SK-N-MC (cell line): Measurements from ENCODE around the gene FHOD3.
A peak's percentile ranks its signal among the peaks of the same experiment; 100 is the strongest.

ENCODE experiments used
- DNase-seq: peaks from one replicate; pipeline ENCODE4 v3.0.0-alpha.2; 2011; ENCODE audit warnings: low read depth, low spot score
- H3K27ac ChIP-seq: fragments of 200-600 bp; sonication (generic); 2 replicates; pipeline ENCODE4 v1.5.1; 2016; ENCODE audit warnings: mixed run types
- H3K36me3 ChIP-seq: fragments of 200-600 bp; sonication (generic); 2 replicates; pipeline ENCODE4 v1.6.1; 2017; ENCODE audit warnings: antibody characterized with exemption, low read length, mixed read lengths; ENCODE audit not compliant: insufficient read depth
- H3K4me3 ChIP-seq: fragments of 200-600 bp; sonication (generic); 2 replicates; pipeline ENCODE4 v1.5.1; 2016
- H3K9ac ChIP-seq: fragments of 200-600 bp; sonication (generic); 2 replicates; pipeline ENCODE4 v1.8.0; 2017; ENCODE audit warnings: mixed run types, mixed read lengths; ENCODE audit not compliant: insufficient read length
- H3K9me3 ChIP-seq: fragments of 200-600 bp; sonication (generic); 2 replicates; pipeline ENCODE4 v1.6.1; 2017; ENCODE audit warnings: low read depth, mild to moderate bottlenecking, antibody characterized with exemption, low read length, moderate library complexity, mixed read lengths
- EZH2 ChIP-seq: fragments of 200-600 bp; sonication (generic); IDR thresholded peaks from one replicate; pipeline ENCODE4 v1.6.1; 2017; ENCODE audit warnings: antibody characterized with exemption
- FOXP2 ChIP-seq: optimal IDR thresholded peaks from 2 replicates; pipeline ENCODE3; 2011; ENCODE audit warnings: mild to moderate bottlenecking, moderate library complexity; ENCODE audit not compliant: insufficient read depth; ENCODE audit errors: extremely low read length, control extremely low read depth
- POLR2AphosphoS5 ChIP-seq: IDR thresholded peaks from 2 replicates; pipeline ENCODE4 v1.6.1; 2012; ENCODE audit warnings: mild to moderate bottlenecking, low read depth, low read length, borderline replicate concordance

FHOD3 gene

GRCh38 chr18:36271153-36271552, 26.4 kb upstream of the FHOD3 start:
- no peak overlapping the region for H3K4me3 ChIP-seq
- H3K36me3 ChIP-seq, result no peaks in the 10 kb centered on the region
- TF ChIP-seq EZH2, result no peak
- no peak for TF ChIP-seq FOXP2
- no peak for TF ChIP-seq POLR2AphosphoS5
- no peak overlapping the region for H3K27ac ChIP-seq
- no peak for DNase-seq
- no peaks in the 10 kb centered on the region for H3K9me3 ChIP-seq
- no peak overlapping the region for H3K9ac ChIP-seq

- Histone ChIP-seq H3K4me3 (no peak overlapping the region), H3K36me3 (no peaks in the 10 kb centered on the region), H3K9ac (no peak overlapping the region), H3K9me3 (no peaks in the 10 kb centered on the region), H3K27ac (no peak overlapping the region)
- TF ChIP-seq POLR2AphosphoS5 (no peak), FOXP2 (no peak), EZH2 (no peak)
- no peak for DNase-seq
Observed at GRCh38 chr18:36273347-36273746, 24.2 kb upstream of the FHOD3 start.

DNA sequence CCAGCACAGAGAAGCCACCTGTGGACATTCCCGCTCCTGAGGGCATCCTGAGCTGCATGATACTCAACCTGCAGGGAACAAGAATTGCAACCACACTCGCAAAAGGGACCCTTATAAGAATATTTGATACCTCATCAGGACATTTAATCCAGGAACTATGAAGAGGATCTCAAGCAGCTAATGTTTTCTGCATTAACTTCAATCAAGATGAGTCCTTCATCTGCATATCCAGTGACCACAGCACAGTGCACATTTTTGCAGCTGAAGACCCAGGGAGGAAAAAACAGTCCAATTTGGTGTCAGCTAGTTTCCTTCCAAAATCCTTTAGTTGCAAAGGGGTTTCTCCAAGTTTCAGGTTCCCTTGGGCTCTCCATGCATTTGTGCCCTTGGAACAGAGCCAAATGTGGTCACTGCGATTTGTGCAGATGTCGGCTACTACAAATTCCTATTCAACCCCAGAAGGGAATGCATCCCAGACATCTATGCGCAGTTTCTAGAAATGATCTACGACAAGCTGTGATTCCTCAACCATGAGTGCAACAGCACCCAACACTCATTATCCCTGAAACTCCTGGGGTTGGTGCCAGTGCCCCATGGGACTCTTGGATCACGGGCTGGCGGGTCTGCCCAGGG, 23.3 kb upstream of the FHOD3 start:
- Histone ChIP-seq H3K36me3 (no peaks in the 10 kb centered on the region), H3K27ac (no peak overlapping the region), H3K9ac (no peak overlapping the region), H3K4me3 (no peak overlapping the region), H3K9me3 (no peaks in the 10 kb centered on the region)
- no peak for TF ChIP-seq POLR2AphosphoS5
- no peak for TF ChIP-seq EZH2
- TF ChIP-seq FOXP2, result no peak
- DNase-seq, result no peak

- no peak overlapping the region for H3K27ac ChIP-seq
- H3K9me3 ChIP-seq, result no peaks in the 10 kb centered on the region
- no peak for DNase-seq
- no peaks in the 10 kb centered on the region for H3K36me3 ChIP-seq
- H3K4me3 ChIP-seq, result no peak overlapping the region
- no peak overlapping the region for H3K9ac ChIP-seq
- TF ChIP-seq FOXP2 (no peak), POLR2AphosphoS5 (no peak), EZH2 (no peak)
Observed at GRCh38 chr18:36275561-36275960, 22.0 kb upstream of the FHOD3 start.

GRCh38 chr18:36279001-36279400, 18.5 kb upstream of the FHOD3 start:
- Histone ChIP-seq H3K4me3 (no peak overlapping the region), H3K27ac (no peak overlapping the region), H3K9me3 (no peaks in the 10 kb centered on the region), H3K36me3 (no peaks in the 10 kb centered on the region), H3K9ac (no peak overlapping the region)
- no peak for DNase-seq
- TF ChIP-seq FOXP2, result no peak
- no peak for TF ChIP-seq POLR2AphosphoS5
- no peak for TF ChIP-seq EZH2

DNA sequence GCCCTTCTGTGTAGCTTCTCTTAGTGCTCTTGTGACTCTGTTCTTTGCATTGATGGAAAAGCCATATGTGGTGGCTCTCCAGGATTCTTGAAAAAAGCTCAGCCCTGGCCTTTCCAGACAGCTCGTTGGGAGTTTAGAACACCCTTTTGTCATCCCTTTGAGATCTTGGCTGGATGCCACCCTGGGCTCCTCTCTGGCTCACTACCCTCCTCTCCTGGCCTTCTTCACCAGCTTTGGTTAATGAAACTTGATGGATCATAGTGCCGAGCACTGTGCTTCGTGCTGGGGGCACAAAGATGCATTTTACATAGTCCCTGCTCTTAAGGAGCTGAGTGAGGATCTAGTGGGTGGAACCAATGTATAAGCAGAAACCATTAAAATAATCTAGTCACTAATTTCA, 15.6 kb upstream of the FHOD3 start:
- no peaks in the 10 kb centered on the region for H3K36me3 ChIP-seq
- DNase-seq, result no peak
- no peaks in the 10 kb centered on the region for H3K9me3 ChIP-seq
- no peak overlapping the region for H3K4me3 ChIP-seq
- H3K9ac ChIP-seq, result no peak overlapping the region
- TF ChIP-seq POLR2AphosphoS5, result no peak
- TF ChIP-seq EZH2, result no peak
- TF ChIP-seq FOXP2, result no peak
- H3K27ac ChIP-seq, result no peak overlapping the region

DNA sequence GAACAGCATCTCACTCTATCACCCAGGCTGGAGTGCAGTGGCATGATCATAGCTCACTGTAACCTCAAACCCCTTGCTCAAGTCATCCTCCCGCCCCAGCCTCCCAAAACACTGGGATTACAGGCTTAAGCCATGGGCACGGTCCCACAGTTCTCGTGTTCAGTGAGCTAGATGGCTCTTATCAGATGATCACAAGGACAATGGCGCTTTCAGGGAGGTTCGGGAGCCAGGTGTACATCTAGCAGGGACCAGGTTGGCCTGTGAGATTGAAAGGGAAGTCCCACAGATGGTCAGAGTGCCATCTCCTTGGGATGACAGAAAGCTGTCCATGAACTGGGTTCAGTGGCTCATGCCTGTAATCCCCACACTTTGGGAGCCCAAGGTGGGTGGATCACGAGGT, 14.1 kb upstream of the FHOD3 start:
- Histone ChIP-seq H3K4me3 (no peak overlapping the region), H3K36me3 (no peaks in the 10 kb centered on the region), H3K9me3 (no peaks in the 10 kb centered on the region), H3K9ac (no peak overlapping the region), H3K27ac (no peak overlapping the region)
- no peak for TF ChIP-seq EZH2
- TF ChIP-seq FOXP2, result no peak
- DNase-seq, result no peak

GRCh38 chr18:36284268-36284667, 13.2 kb upstream of the FHOD3 start:
- Histone ChIP-seq H3K36me3 (no peaks in the 10 kb centered on the region), H3K9ac (no peak overlapping the region), H3K4me3 (no peak overlapping the region), H3K27ac (no peak overlapping the region), H3K9me3 (no peaks in the 10 kb centered on the region)
- no peak for TF ChIP-seq POLR2AphosphoS5
- no peak for TF ChIP-seq FOXP2
- no peak for TF ChIP-seq EZH2
- no peak for DNase-seq

GRCh38 chr18:36284671-36285295, 12.7 kb upstream of the FHOD3 start:
- peak; percentile 16 for DNase-seq
- no peak overlapping the region for H3K9ac ChIP-seq

More at GRCh38 chr18:36284671-36285295, 12.7 kb upstream of the FHOD3 start:
- Histone ChIP-seq H3K4me3 (no peak overlapping the region), H3K36me3 (no peaks in the 10 kb centered on the region), H3K9me3 (no peaks in the 10 kb centered on the region), H3K27ac (no peak overlapping the region)
- no peak for TF ChIP-seq EZH2
- TF ChIP-seq POLR2AphosphoS5, result no peak
- no peak for TF ChIP-seq FOXP2
